Ovary (tissue), 9 donors: ENCODE results near the gene PKN2. TPM values are rescaled to one million over a fixed set of nuclear protein-coding genes. Genes with fewer than 3 reads are reported as not detected.

Experiments
- DNase-seq, 5 donors: peaks; one replicate each; pipeline ENCODE4 v3.0.0-alpha.2; 2019 to 2020
- H3K27ac ChIP-seq, 2 donors: fragments of 200-600 bp; one replicate each; pipeline versions ENCODE4 v1.5.1 to v1.8.0; 2019 to 2022
- H3K27me3 ChIP-seq: fragments of 200-600 bp; one replicate; pipeline ENCODE4 v1.8.0; 2022
- H3K36me3 ChIP-seq: fragments of 200-600 bp; sonication (generic); one replicate; pipeline ENCODE4 v1.5.1; 2019
- H3K4me1 ChIP-seq: one replicate; pipeline ENCODE4 v1.8.1; 2013; ENCODE audit warnings: mild to moderate bottlenecking, moderate library complexity; ENCODE audit not compliant: insufficient read depth
- H3K4me3 ChIP-seq: fragments of 200-600 bp; sonication (generic); one replicate; pipeline ENCODE4 v1.5.1; 2017
- H3K9me3 ChIP-seq, 2 donors: fragments of 200-600 bp in 1 of 2; sonication (generic) in 1 of 2; one replicate each; pipeline versions ENCODE4 v1.5.1 to v1.8.1; 2013 to 2019; ENCODE audit warnings: mild to moderate bottlenecking in 1 of 2, moderate library complexity in 1 of 2
- EP300 ChIP-seq: sonication (generic); formaldehyde crosslinking; IDR thresholded peaks from one replicate; pipeline ENCODE4 v1.6.1; 2017; ENCODE audit warnings: antibody characterized with exemption
- POLR2A ChIP-seq: fragments of 450-650 bp; IDR thresholded peaks from one replicate; pipeline ENCODE4 v1.6.1; 2017; ENCODE audit warnings: antibody characterized with exemption, mild to moderate bottlenecking, moderate library complexity
- WGBS, 3 donors: extraction: QIAGEN DNeasy Blood & Tissue Kit in 1 of 3; methylation state at CpG; one replicate each; pipeline versions ENCODE4 v1.1.5 to v1.1.7; 2013 to 2017; 5-methylcytosine and 5-hydroxymethylcytosine counted together
- intact Hi-C, 4 donors: fragments of 100-400 bp; cut with DNase I; formaldehyde crosslinking; loops; one replicate each; pipeline versions ENCODE4 v1.11.0 to v1.15.1; 2022 to 2023
- polyA plus RNA-seq, 2 donors: library from polyadenylated mRNA; stranded (reverse); fragments of 200-250 nt in 1 of 2; fragments of 350-450 nt in 1 of 2; fragmentation: Illumina TruSeq in 1 of 2; extraction: RNeasy Lipid Tissue Mini Kit (QIAGEN cat#74804) in 1 of 2; gene quantifications; one replicate each; pipeline ENCODE4 v1.2.3, GENCODE V29; 2013 to 2014
- total RNA-seq, 7 donors: library from RNA; depleted of rRNA in 2 of 7; stranded (reverse); fragments of >200 nt in 2 of 7; fragmentation: NEBNext Ultra II Directional in 3 of 7; extraction: Animal tissue kit (Norgen Biotek cat#: 25700) in 3 of 7; gene quantifications; one replicate each; pipeline versions ENCODE4 v1.1.0 to v1.2.4, GENCODE V29; 2016 to 2023
- TF ChIP-seq, protein P1 (sequence below), 3 donors: fragments of 450-650 bp in 2 of 3; fragments of 200-600 bp in 1 of 3; IDR thresholded peaks; one replicate each; pipeline versions ENCODE4 v1.5.1 to v1.8.0; 2016 to 2022; ENCODE audit warnings: antibody characterized with exemption in 3 of 3, mild to moderate bottlenecking in 1 of 3
- donor health status: DM: no; HTN: no; CAD: no; lungs with moderate emphysema.
- donor health status: DM: no; HTN: no; CAD: no.
- donor health status: Bipolar disorder and iron deficiency.
- donor health status: DM: yes; HTN: yes; CAD: no.
- donor health status: DM: no; HTN: no; CAD: no.
- donor health status: DM: yes; HTN: yes; CAD: no.

Gene PKN2
- total and polyA plus RNA-seq, 9 donors, result 17.8 to 58.9 (median 48.6) TPM

GRCh38 chr1:88741413-88741812, 57.3 kb downstream of the PKN2 start:
- H3K36me3 ChIP-seq, result no peaks in the 10 kb centered on the region
- TF ChIP-seq EP300, result no peak
- TF ChIP-seq, protein P1, sequence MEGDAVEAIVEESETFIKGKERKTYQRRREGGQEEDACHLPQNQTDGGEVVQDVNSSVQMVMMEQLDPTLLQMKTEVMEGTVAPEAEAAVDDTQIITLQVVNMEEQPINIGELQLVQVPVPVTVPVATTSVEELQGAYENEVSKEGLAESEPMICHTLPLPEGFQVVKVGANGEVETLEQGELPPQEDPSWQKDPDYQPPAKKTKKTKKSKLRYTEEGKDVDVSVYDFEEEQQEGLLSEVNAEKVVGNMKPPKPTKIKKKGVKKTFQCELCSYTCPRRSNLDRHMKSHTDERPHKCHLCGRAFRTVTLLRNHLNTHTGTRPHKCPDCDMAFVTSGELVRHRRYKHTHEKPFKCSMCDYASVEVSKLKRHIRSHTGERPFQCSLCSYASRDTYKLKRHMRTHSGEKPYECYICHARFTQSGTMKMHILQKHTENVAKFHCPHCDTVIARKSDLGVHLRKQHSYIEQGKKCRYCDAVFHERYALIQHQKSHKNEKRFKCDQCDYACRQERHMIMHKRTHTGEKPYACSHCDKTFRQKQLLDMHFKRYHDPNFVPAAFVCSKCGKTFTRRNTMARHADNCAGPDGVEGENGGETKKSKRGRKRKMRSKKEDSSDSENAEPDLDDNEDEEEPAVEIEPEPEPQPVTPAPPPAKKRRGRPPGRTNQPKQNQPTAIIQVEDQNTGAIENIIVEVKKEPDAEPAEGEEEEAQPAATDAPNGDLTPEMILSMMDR (IDR thresholded peaks at IDR 0.05), result no peak
- no peak for TF ChIP-seq POLR2A
- no peaks in the 10 kb centered on the region for H3K27me3 ChIP-seq
- no peak overlapping the region for H3K4me3 ChIP-seq
- no peak overlapping the region for H3K27ac ChIP-seq
- H3K9me3 ChIP-seq, result no peaks in the 10 kb centered on the region
- WGBS, 3 donors, result 9 to 13% (median 11%) methylated on average over 2 of the region's 2 CpGs
- peaks cover 4% of the 10 kb centered on the region for H3K4me1 ChIP-seq
- DNase-seq, result no peak
- intact Hi-C loops, result no loop called here

GRCh38 chr1:88742531-88742930, 58.5 kb downstream of the PKN2 start:
- Histone ChIP-seq H3K27ac (peak overlapping the region in 1 of 2 donors; percentile 44), H3K27me3 (no peaks in the 10 kb centered on the region), H3K4me3 (no peak overlapping the region), H3K9me3 (no peaks in the 10 kb centered on the region), H3K4me1 (peaks cover 4% of the 10 kb centered on the region), H3K36me3 (no peaks in the 10 kb centered on the region)
- TF ChIP-seq EP300, result no peak
- no peak for TF ChIP-seq POLR2A
- TF ChIP-seq, protein P1 (IDR thresholded peaks at IDR 0.05), result no peak
- DNase-seq, result no peak
- intact Hi-C loops, result no loop called here
- WGBS, 3 donors, result 29 to 43% (median 33%) methylated on average over 6 of the region's 6 CpGs

DNA sequence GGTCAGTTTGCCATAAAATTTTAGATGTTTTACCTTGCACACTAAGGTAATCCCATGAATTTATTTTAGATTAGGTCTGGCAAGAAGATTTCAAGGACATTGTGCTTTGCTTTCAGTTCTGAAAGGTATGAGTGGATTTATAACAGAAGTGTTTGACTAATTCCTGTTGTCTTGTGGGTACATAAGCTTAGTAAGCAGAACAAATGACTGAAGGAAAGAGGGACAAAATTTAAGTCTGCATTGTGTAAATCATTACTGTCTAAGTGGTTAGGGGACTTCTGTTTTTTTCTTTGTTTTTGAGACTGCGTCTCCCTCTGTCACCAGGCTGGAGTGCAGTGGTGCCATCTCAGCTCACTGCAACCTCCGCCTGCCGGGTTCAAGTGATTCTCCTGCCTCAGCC, 60.1 kb downstream of the PKN2 start:
- intact Hi-C loops, result no loop called here

DNA sequence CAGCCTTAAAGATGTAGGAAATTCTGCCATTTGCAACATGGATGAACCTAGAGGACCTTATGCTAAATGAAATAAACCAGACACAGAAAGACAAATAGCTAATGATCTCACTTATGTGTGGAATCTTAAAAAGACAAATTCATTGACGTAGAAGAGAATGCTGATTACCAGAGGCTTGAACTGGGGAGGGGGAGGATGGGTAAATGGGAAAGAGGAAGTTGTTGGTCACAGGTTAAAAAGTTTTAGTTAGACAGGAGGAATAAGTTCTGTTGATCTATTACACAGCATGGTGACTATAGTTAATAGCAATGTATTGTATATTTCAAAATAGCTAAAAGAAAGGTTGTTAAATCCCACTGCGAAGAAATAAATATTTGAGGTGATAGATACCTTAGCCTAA, 62.8 kb downstream of the PKN2 start:
- Histone ChIP-seq H3K9me3 (no peaks in the 10 kb centered on the region), H3K27ac (no peak overlapping the region), H3K36me3 (no peaks in the 10 kb centered on the region), H3K4me3 (no peak overlapping the region), H3K4me1 (peaks cover 4% of the 10 kb centered on the region), H3K27me3 (no peaks in the 10 kb centered on the region)
- intact Hi-C loops, result no loop called here
- 97 to 100% (median 97%) methylated on average over 2 of the region's 2 CpGs for WGBS, 3 donors
- no peak for TF ChIP-seq POLR2A
- no peak for TF ChIP-seq EP300
- TF ChIP-seq, protein P1 (IDR thresholded peaks at IDR 0.05), result no peak
- no peak for DNase-seq

More for the DNA sequence above, 60.1 kb downstream of the PKN2 start:
- TF ChIP-seq, protein P1 (IDR thresholded peaks at IDR 0.05), result no peak
- TF ChIP-seq POLR2A (no peak), EP300 (no peak)
- Histone ChIP-seq H3K27me3 (no peaks in the 10 kb centered on the region), H3K4me3 (no peak overlapping the region), H3K4me1 (peaks cover 4% of the 10 kb centered on the region), H3K27ac (no peak overlapping the region), H3K9me3 (no peaks in the 10 kb centered on the region), H3K36me3 (no peaks in the 10 kb centered on the region)
- DNase-seq, result no peak
- 92 to 97% (median 95%) methylated on average over 3 of the region's 3 CpGs for WGBS, 3 donors

GRCh38 chr1:88751714-88752113, 67.6 kb downstream of the PKN2 start:
- H3K36me3 ChIP-seq, result no peaks in the 10 kb centered on the region
- peaks cover 2% of the 10 kb centered on the region for H3K4me1 ChIP-seq
- no peak overlapping the region for H3K4me3 ChIP-seq
- no peak overlapping the region for H3K27ac ChIP-seq
- intact Hi-C loops, result no loop called here
- no peaks in the 10 kb centered on the region for H3K9me3 ChIP-seq
- TF ChIP-seq POLR2A, result no peak
- TF ChIP-seq, protein P1 (IDR thresholded peaks at IDR 0.05), result no peak
- TF ChIP-seq EP300, result no peak
- H3K27me3 ChIP-seq, result no peaks in the 10 kb centered on the region
- no peak for DNase-seq
- WGBS, 3 donors, result 92 to 97% (median 95%) methylated on average over 4 of the region's 4 CpGs
